ENCODE data around the gene HAPLN2. TPM values are rescaled to one million over a fixed set of nuclear protein-coding genes. Genes with fewer than 3 reads are reported as not detected.

The HAPLN2 gene
- total and polyA plus RNA-seq, 7 experiments from 2014 or later, result not detected

GRCh38 chr1:156616463-156616862 is 2.8 kb upstream of the HAPLN2 start:
- H3K27ac Mint-ChIP-seq, result peak overlapping the region in 1 of 9 donors; percentile 6
- peaks cover 0 to 5% of the 10 kb centered on the region in 2 donors for H3K27me3 ChIP-seq (ENCODE audit: control insufficient read depth in 2 of 2, insufficient read depth in 2 of 2, low read length in 2 of 2)
- ChIA-PET POLR2A (no interaction called here), CTCF (interaction anchor here (1.0 to 1.1 kb wide), 2 partner anchors 8 to 230 kb away, joined by 3 read pairs; no protein-coding TSS in a partner anchor)
- no peaks in the 10 kb centered on the region for H3K9me3 Mint-ChIP-seq
- no peak overlapping the region for H3K27ac ChIP-seq (ENCODE audit: low read depth, low read length)
- H3K27me3 Mint-ChIP-seq, result peaks cover 38 to 73% (median 48%) of the 10 kb centered on the region in 5 donors
- no peak overlapping the region for H3K4me3 ChIP-seq (ENCODE audit: low read length)
- H3K4me1 Mint-ChIP-seq, result peaks cover 0 to 5% (median 0%) of the 10 kb centered on the region in 7 donors
- no peaks in the 10 kb centered on the region for H3K36me3 Mint-ChIP-seq
- no peak overlapping the region for H3K4me3 Mint-ChIP-seq
- intact Hi-C loops (cut with micrococcal nuclease), result no loop called here
- ATAC-seq (no peak), DNase-seq (no peak)
- H3K36me3 ChIP-seq (ENCODE audit: control insufficient read depth in 2 of 3, insufficient read depth in 3 of 3, low read length in 3 of 3), result no peaks in the 10 kb centered on the region
- no peaks in the 10 kb centered on the region for H3K9me3 ChIP-seq (ENCODE audit: control insufficient read depth in 2 of 3, low read length in 3 of 3)
- H3K4me1 ChIP-seq (ENCODE audit: control insufficient read depth in 2 of 2, insufficient read depth in 2 of 2, low read length in 2 of 2), result no peaks in the 10 kb centered on the region

DNA sequence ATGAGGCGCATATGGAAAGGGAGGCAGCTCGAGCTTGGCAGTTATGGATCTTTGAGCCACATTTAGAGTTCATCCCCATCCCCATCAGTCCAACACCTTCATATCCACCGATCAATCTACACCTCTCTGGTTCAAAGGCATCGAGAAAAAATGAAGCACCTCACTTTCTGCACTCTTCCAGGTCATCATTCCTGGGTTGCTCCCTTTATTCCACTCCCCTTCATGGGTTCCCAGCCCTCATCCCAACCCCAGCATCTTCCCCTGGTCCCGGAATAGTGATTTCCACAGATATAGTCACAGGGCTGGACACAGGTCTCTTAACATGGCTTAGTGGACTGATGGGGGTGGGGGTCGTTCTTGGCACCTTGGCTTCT is 354 bp downstream of the HAPLN2 start:
- H3K9me3 Mint-ChIP-seq, result no peaks in the 10 kb centered on the region
- H3K27ac Mint-ChIP-seq, result no peak overlapping the region
- intact Hi-C loops (cut with micrococcal nuclease), result no loop called here
- POLR2A ChIA-PET, result no interaction called here
- peaks cover 50 to 80% (median 63%) of the 10 kb centered on the region in 5 donors for H3K27me3 Mint-ChIP-seq
- H3K4me1 ChIP-seq (ENCODE audit: control insufficient read depth in 2 of 2, insufficient read depth in 2 of 2, low read length in 2 of 2), result peaks cover 0 to 6% of the 10 kb centered on the region in 2 donors
- ATAC-seq, result no peak
- no peaks in the 10 kb centered on the region for H3K36me3 Mint-ChIP-seq
- no peak for DNase-seq
- no peak overlapping the region for H3K4me3 Mint-ChIP-seq
- CTCF ChIA-PET, result interaction anchor here (1.0 to 1.4 kb wide), 6 partner anchors 11 to 234 kb away, joined by 3 to 6 read pairs (median 4); no protein-coding TSS in a partner anchor
- H3K36me3 ChIP-seq (ENCODE audit: control insufficient read depth in 2 of 3, insufficient read depth in 3 of 3, low read length in 3 of 3), result no peaks in the 10 kb centered on the region
- H3K27me3 ChIP-seq (ENCODE audit: control insufficient read depth in 2 of 2, insufficient read depth in 2 of 2, low read length in 2 of 2), result peaks cover 0 to 21% of the 10 kb centered on the region in 2 donors
- no peak overlapping the region for H3K27ac ChIP-seq (ENCODE audit: low read depth, low read length)
- no peaks in the 10 kb centered on the region for H3K9me3 ChIP-seq (ENCODE audit: control insufficient read depth in 2 of 3, low read length in 3 of 3)
- peaks cover 0 to 9% (median 5%) of the 10 kb centered on the region in 7 donors for H3K4me1 Mint-ChIP-seq
- no peak overlapping the region for H3K4me3 ChIP-seq (ENCODE audit: low read length)

GRCh38 chr1:156622581-156623297 is 3.5 kb downstream of the HAPLN2 start:
- peak overlapping the region in 1 of 9 donors; percentile 37 for H3K27ac Mint-ChIP-seq
- H3K27me3 Mint-ChIP-seq, result peaks cover 59 to 77% (median 60%) of the 10 kb centered on the region in 5 donors
- Histone ChIP-seq H3K4me3 (ENCODE audit: low read length) (no peak overlapping the region), H3K27me3 (ENCODE audit: control insufficient read depth in 2 of 2, insufficient read depth in 2 of 2, low read length in 2 of 2) (peaks cover 8 to 36% of the 10 kb centered on the region in 2 donors), H3K9me3 (ENCODE audit: control insufficient read depth in 2 of 3, low read length in 3 of 3) (no peaks in the 10 kb centered on the region), H3K4me1 (ENCODE audit: control insufficient read depth in 2 of 2, insufficient read depth in 2 of 2, low read length in 2 of 2) (peaks cover 9 to 15% of the 10 kb centered on the region in 2 donors), H3K36me3 (ENCODE audit: control insufficient read depth in 2 of 3, insufficient read depth in 3 of 3, low read length in 3 of 3) (no peaks in the 10 kb centered on the region), H3K27ac (ENCODE audit: low read depth, low read length) (no peak overlapping the region)
- ATAC-seq, result no peak
- POLR2A ChIA-PET, result interaction anchor here (0.6 kb wide), 1 partner anchor 1207 kb away, joined by 3 read pairs; no protein-coding TSS in a partner anchor
- CTCF ChIA-PET, result interaction anchor here (0.6 to 1.2 kb wide), 3 partner anchors 26 to 267 kb away, joined by 3 read pairs; no protein-coding TSS in a partner anchor
- intact Hi-C loops (cut with micrococcal nuclease), result no loop called here
- no peaks in the 10 kb centered on the region for H3K36me3 Mint-ChIP-seq
- peak overlapping the region in 9 of 10 donors; percentile 11 to 85 (median 43) for H3K4me3 Mint-ChIP-seq
- H3K9me3 Mint-ChIP-seq, result peaks cover 0 to 1% (median 0%) of the 10 kb centered on the region in 11 donors
- DNase-seq, result no peak
- H3K4me1 Mint-ChIP-seq, result peaks cover 7 to 16% (median 12%) of the 10 kb centered on the region in 7 donors

DNA sequence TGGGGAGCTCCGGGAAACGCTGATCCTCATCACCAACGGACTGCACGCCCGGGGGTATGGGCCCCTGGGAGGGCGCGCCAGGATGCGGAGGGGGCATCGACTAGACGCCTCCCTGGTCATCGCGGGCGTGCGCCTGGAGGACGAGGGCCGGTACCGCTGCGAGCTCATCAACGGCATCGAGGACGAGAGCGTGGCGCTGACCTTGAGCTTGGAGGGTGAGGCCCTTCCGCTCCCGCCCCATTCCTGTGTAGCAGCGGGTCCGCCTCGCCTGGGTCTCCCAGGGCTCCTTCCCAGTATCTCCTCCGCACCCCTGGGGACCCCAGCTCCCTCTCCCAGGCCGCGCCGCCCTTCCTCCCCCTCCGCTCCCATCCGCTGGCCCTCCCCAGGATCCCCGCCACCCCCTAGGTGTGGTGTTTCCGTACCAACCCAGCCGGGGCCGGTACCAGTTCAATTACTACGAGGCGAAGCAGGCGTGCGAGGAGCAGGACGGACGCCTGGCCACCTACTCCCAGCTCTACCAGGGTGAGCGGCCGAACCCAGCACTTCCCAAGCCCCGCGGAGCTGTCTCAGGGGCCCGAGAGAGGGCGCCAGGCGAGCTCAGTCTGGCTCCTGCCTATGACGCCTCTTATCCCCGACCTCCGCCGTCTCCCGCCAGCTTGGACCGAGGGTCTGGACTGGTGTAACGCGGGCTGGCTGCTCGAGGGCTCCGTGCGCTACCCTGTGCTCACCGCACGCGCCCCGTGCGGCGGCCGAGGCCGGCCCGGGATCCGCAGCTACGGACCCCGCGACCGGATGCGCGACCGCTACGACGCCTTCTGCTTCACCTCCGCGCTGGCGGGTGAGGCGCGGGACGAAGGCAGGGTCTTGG is 5.0 kb downstream of the HAPLN2 start:
- H3K27ac ChIP-seq (ENCODE audit: low read depth, low read length), result no peak overlapping the region
- H3K27me3 ChIP-seq (ENCODE audit: control insufficient read depth in 2 of 2, insufficient read depth in 2 of 2, low read length in 2 of 2), result peaks cover 8 to 36% of the 10 kb centered on the region in 2 donors
- peak overlapping the region; percentile 39 for H3K4me3 ChIP-seq (ENCODE audit: low read length)
- H3K9me3 ChIP-seq (ENCODE audit: control insufficient read depth in 2 of 3, low read length in 3 of 3), result no peaks in the 10 kb centered on the region
- Mint-ChIP-seq H3K27ac (no peak overlapping the region), H3K36me3 (no peaks in the 10 kb centered on the region), H3K4me1 (peaks cover 7 to 15% (median 12%) of the 10 kb centered on the region in 7 donors), H3K27me3 (peaks cover 55 to 76% (median 65%) of the 10 kb centered on the region in 5 donors), H3K9me3 (peaks cover 0 to 1% (median 0%) of the 10 kb centered on the region in 11 donors), H3K4me3 (peak overlapping the region; percentile 20 to 85 (median 60))
- no peaks in the 10 kb centered on the region for H3K36me3 ChIP-seq (ENCODE audit: control insufficient read depth in 2 of 3, insufficient read depth in 3 of 3, low read length in 3 of 3)
- intact Hi-C loops (cut with micrococcal nuclease), result loop anchor here in 1 of 2 donors (1.0 kb wide), 1 partner anchor 102 kb away; no protein-coding TSS in a partner anchor
- CTCF ChIA-PET, result interaction anchor here (0.6 to 2.0 kb wide), 18 partner anchors 8 to 264 kb away, joined by 3 to 10 read pairs (median 4); partner anchors contain the start of gene NAXE
- H3K4me1 ChIP-seq (ENCODE audit: control insufficient read depth in 2 of 2, insufficient read depth in 2 of 2, low read length in 2 of 2), result peaks cover 9 to 15% of the 10 kb centered on the region in 2 donors
- ATAC-seq, result peak; percentile 63
- POLR2A ChIA-PET, result interaction anchor here (0.7 to 0.9 kb wide), 3 partner anchors 18 to 41 kb away, joined by 3 read pairs; partner anchors contain the start of gene NAXE
- peak in 5 of 9 donors; percentile 24 to 49 (median 25) for DNase-seq

GRCh38 chr1:156624814-156625435 is 5.7 kb downstream of the HAPLN2 start:
- no peaks in the 10 kb centered on the region for H3K36me3 Mint-ChIP-seq
- H3K27me3 Mint-ChIP-seq, result peaks cover 49 to 73% (median 62%) of the 10 kb centered on the region in 5 donors

More at GRCh38 chr1:156624814-156625435, 5.7 kb downstream of the HAPLN2 start:
- H3K4me1 ChIP-seq (ENCODE audit: control insufficient read depth in 2 of 2, insufficient read depth in 2 of 2, low read length in 2 of 2), result peaks cover 9 to 15% of the 10 kb centered on the region in 2 donors
- no peaks in the 10 kb centered on the region for H3K36me3 ChIP-seq (ENCODE audit: control insufficient read depth in 2 of 3, insufficient read depth in 3 of 3, low read length in 3 of 3)
- H3K4me3 ChIP-seq (ENCODE audit: low read length), result peak overlapping the region; percentile 47
- intact Hi-C loops (cut with micrococcal nuclease), result loop anchor here (1.0 to 5.0 kb wide), 5 partner anchors 53 to 240 kb away; partner anchors contain the start of genes CRABP2 (in 1 of the 2), ISG20L2 (in 1 of the 2) and METTL25B (in 1 of the 2)
- Mint-ChIP-seq H3K9me3 (peaks cover 0 to 1% (median 0%) of the 10 kb centered on the region in 11 donors), H3K4me1 (peaks cover 7 to 13% (median 11%) of the 10 kb centered on the region in 7 donors), H3K4me3 (peak overlapping the region in 9 of 10 donors; percentile 16 to 85 (median 66)), H3K27ac (no peak overlapping the region)
- ChIA-PET POLR2A (interaction anchor here (0.7 to 0.9 kb wide), 3 partner anchors 18 to 40 kb away, joined by 3 read pairs; partner anchors contain the start of gene NAXE), CTCF (interaction anchor here (0.7 to 2.0 kb wide), 15 partner anchors 8 to 471 kb away, joined by 3 to 10 read pairs (median 4); partner anchors contain the start of gene NAXE)
- ATAC-seq (no peak), DNase-seq (peak in 1 of 9 donors; percentile 23)
- no peaks in the 10 kb centered on the region for H3K9me3 ChIP-seq (ENCODE audit: control insufficient read depth in 2 of 3, low read length in 3 of 3)
- peaks cover 8 to 31% of the 10 kb centered on the region in 2 donors for H3K27me3 ChIP-seq (ENCODE audit: control insufficient read depth in 2 of 2, insufficient read depth in 2 of 2, low read length in 2 of 2)
- H3K27ac ChIP-seq (ENCODE audit: low read depth, low read length), result no peak overlapping the region
